Activated CD8-positive, alpha-beta memory T cell treated with anti-CD3 and anti-CD28 coated beads, Interleukin-2, amount 10 ng/mL, durations not matched to agents 7 days and 5 days (primary cell): ENCODE data around the gene GPD2. TPM values are rescaled to one million over a fixed set of nuclear protein-coding genes. Genes with fewer than 3 reads are reported as not detected.
A peak's percentile ranks its signal among the peaks of the same experiment; 100 is the strongest.

ENCODE experiments used
- ATAC-seq: fragments of 150-1000 bp; cut with Tn5 transposase; one replicate; pipeline ENCODE4 v1.10.0; 2021; ENCODE audit warnings: moderate library complexity
- CTCF ChIA-PET: fragments of 350-600 bp; sonication (Branson Sonifier 250); formaldehyde crosslinking; loops from one replicate; lab custom pipeline; 2021; ENCODE audit warnings: antibody characterized with exemption; lab: Charles Lee
- DNase-seq: peaks from one replicate; pipeline ENCODE4 v3.0.0-alpha.2; 2020
- H3K27ac Mint-ChIP-seq: one replicate; pipeline ENCODE4 v1.8.0; 2021; ENCODE audit warnings: mild to moderate bottlenecking, mixed read lengths
- H3K27me3 Mint-ChIP-seq: one replicate; pipeline ENCODE4 v1.8.0; 2021; ENCODE audit warnings: mixed read lengths
- H3K36me3 Mint-ChIP-seq: one replicate; pipeline ENCODE4 v1.8.0; 2021; ENCODE audit warnings: mild to moderate bottlenecking, mixed read lengths
- H3K4me1 Mint-ChIP-seq: one replicate; pipeline ENCODE4 v1.8.0; 2021; ENCODE audit warnings: mixed read lengths
- H3K4me3 Mint-ChIP-seq: one replicate; pipeline ENCODE4 v1.8.0; 2021; ENCODE audit warnings: mild to moderate bottlenecking, moderate library complexity, mixed read lengths
- H3K9me3 Mint-ChIP-seq: one replicate; pipeline ENCODE4 v1.8.0; 2022; ENCODE audit warnings: low read depth, mixed read lengths
- total RNA-seq, 2 experiments: library from RNA; stranded (reverse); gene quantifications; one replicate each; pipeline ENCODE4 v1.2.3, GENCODE V29; 2021

The GPD2 gene
- total RNA-seq, result 10 to 100 TPM; 23.6 to 26.1 TPM

- Mint-ChIP-seq H3K4me3 (peak within 1 kb of the TSS; percentile 89), H3K27me3 (no peaks in the 10 kb centered on the region)
- CTCF ChIA-PET, result interaction anchor here (1.0 to 2.3 kb wide), 2 partner anchors 8 to 101 kb away, joined by 5 to 6 read pairs; no protein-coding TSS in a partner anchor
Measured at GRCh38 chr2:156435718-156436496, at the start of gene GPD2. GPD2 (plus strand) TSS chr2:156436379; CDS start chr2:156476106, 39,727 bp downstream.

GRCh38 chr2:156394033-156394741 lies 42.0 kb upstream of the GPD2 start:
- DNase-seq (no peak), ATAC-seq (no peak)
- Mint-ChIP-seq H3K4me3 (no peak overlapping the region), H3K27ac (no peak overlapping the region), H3K4me1 (peaks cover 15% of the 10 kb centered on the region), H3K27me3 (no peaks in the 10 kb centered on the region), H3K36me3 (no peaks in the 10 kb centered on the region), H3K9me3 (no peaks in the 10 kb centered on the region)
- CTCF ChIA-PET, result no interaction called here

More at GRCh38 chr2:156435718-156436496, at the start of gene GPD2:
- peak; percentile 88 for ATAC-seq
- Mint-ChIP-seq H3K4me1 (peaks cover 43% of the 10 kb centered on the region), H3K36me3 (peaks cover 18% of the 10 kb centered on the region), H3K9me3 (peaks cover 2% of the 10 kb centered on the region), H3K27ac (peak within 1 kb of the TSS; percentile 88)
- peak; percentile 67 for DNase-seq

DNA sequence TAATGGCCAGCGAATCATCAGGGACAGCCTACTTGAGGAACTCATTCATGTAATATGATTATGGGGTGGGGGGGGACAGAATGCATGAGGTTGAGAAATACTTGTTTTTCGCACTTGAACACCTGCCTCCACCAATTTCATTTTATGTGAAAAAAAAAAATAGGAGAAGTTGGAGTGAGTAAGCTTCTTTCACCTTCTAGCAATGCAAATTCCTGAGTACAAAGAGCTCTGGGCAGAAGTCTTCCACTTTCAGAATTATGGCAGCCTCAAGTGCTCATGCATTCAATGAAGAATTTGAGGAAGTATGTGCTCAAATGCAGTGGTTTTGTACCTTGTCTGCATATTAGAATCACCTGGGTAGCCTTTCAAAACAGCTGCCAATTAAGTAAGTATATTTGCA lies 40.1 kb upstream of the GPD2 start:
- CTCF ChIA-PET, result no interaction called here
- ATAC-seq (no peak), DNase-seq (no peak)
- H3K27ac Mint-ChIP-seq, result no peak overlapping the region
- H3K36me3 Mint-ChIP-seq, result peaks cover 3% of the 10 kb centered on the region
- no peaks in the 10 kb centered on the region for H3K9me3 Mint-ChIP-seq
- H3K4me1 Mint-ChIP-seq, result peaks cover 26% of the 10 kb centered on the region
- H3K4me3 Mint-ChIP-seq, result no peak overlapping the region
- no peaks in the 10 kb centered on the region for H3K27me3 Mint-ChIP-seq

DNA sequence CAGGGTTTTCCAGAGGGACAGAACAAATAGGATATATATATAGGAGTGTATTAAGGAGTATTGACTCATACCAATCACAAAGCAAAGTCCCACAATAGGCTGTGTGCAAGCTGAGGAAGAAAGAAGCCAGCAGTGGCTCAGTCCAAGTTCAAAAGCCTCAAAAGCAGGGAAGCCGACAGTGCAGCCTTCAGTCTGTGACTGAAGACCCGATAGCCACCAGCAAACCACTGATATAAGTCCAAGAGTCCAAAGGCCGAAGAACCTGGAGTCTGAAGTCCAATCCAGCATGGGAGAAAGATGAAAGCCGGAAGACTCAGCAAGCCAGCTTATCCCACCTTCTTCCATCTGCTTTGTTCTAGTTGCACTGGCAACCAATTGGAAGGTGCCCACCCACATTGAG lies 39.0 kb upstream of the GPD2 start:
- Mint-ChIP-seq H3K4me1 (peaks cover 31% of the 10 kb centered on the region), H3K4me3 (no peak overlapping the region), H3K27ac (no peak overlapping the region), H3K9me3 (no peaks in the 10 kb centered on the region), H3K27me3 (no peaks in the 10 kb centered on the region), H3K36me3 (peaks cover 3% of the 10 kb centered on the region)
- ATAC-seq (no peak), DNase-seq (no peak)
- CTCF ChIA-PET, result no interaction called here

- ATAC-seq (no peak), DNase-seq (no peak)
- H3K4me1 Mint-ChIP-seq, result peaks cover 31% of the 10 kb centered on the region
- H3K36me3 Mint-ChIP-seq, result peaks cover 3% of the 10 kb centered on the region
- H3K9me3 Mint-ChIP-seq, result no peaks in the 10 kb centered on the region
- no peaks in the 10 kb centered on the region for H3K27me3 Mint-ChIP-seq
- CTCF ChIA-PET, result no interaction called here
- no peak overlapping the region for H3K27ac Mint-ChIP-seq
- H3K4me3 Mint-ChIP-seq, result no peak overlapping the region
Measured at GRCh38 chr2:156398176-156398575, 38.0 kb upstream of the GPD2 start.

- ATAC-seq (no peak), DNase-seq (peak; percentile 40)
- Mint-ChIP-seq H3K27me3 (no peaks in the 10 kb centered on the region), H3K9me3 (no peaks in the 10 kb centered on the region), H3K36me3 (peaks cover 3% of the 10 kb centered on the region), H3K4me1 (peaks cover 31% of the 10 kb centered on the region), H3K4me3 (peak overlapping the region; percentile 83), H3K27ac (peak overlapping the region; percentile 91)
- CTCF ChIA-PET, result interaction anchor here (0.6 to 2.1 kb wide), 9 partner anchors 14 to 190 kb away, joined by 3 to 18 read pairs (median 4); no protein-coding TSS in a partner anchor
Measured at GRCh38 chr2:156399224-156399949, 36.8 kb upstream of the GPD2 start.

DNA sequence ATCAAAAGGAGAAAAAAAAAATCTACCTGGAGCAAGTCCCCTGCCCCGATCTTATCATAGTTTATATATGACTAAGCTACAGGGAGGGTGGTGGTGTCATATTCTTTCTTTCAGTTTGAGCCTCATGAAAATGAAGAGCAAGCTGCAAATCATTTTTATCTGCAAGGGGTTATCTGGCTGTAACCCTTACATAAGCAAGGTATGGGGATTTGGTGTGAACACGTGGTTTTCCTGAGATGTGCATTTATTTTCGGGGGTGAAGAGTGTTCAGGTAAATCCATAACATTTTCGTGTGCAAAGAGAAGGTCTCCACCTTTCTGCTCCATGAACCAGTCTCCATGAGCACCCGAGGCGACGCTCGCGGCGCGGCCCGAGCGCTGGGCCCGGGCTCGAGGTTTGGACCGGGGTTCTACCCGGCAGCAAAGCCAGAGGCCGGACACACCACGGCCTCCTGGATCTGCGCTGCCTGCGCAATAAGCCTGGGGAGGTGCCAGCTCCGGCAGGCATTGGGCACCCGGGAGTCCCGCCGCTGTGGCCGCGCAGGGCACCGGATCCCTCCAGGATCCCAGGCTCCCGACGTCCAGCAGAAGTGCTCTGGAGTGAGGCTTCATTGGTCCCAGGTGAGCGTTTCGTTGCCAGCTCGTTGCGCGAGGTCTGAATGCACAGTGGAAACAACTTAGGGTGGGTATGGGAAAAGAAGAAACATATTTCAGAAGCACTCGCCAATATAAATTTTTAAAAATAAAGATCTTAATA lies 36.1 kb upstream of the GPD2 start:
- ATAC-seq (peak; percentile 62), DNase-seq (peak; percentile 43)
- Mint-ChIP-seq H3K27ac (peak overlapping the region; percentile 91), H3K4me3 (peak overlapping the region; percentile 83), H3K27me3 (no peaks in the 10 kb centered on the region), H3K9me3 (no peaks in the 10 kb centered on the region), H3K4me1 (peaks cover 31% of the 10 kb centered on the region), H3K36me3 (peaks cover 3% of the 10 kb centered on the region)
- CTCF ChIA-PET, result interaction anchor here (0.6 to 2.1 kb wide), 12 partner anchors 15 to 189 kb away, joined by 3 to 18 read pairs (median 4); partner anchors contain the start of gene NR4A2

GRCh38 chr2:156400706-156401678 lies 35.2 kb upstream of the GPD2 start:
- no peaks in the 10 kb centered on the region for H3K27me3 Mint-ChIP-seq
- ATAC-seq, result peak; percentile 79
- H3K27ac Mint-ChIP-seq, result peak overlapping the region; percentile 91
- peaks cover 31% of the 10 kb centered on the region for H3K4me1 Mint-ChIP-seq
- H3K36me3 Mint-ChIP-seq, result peaks cover 3% of the 10 kb centered on the region
- CTCF ChIA-PET, result interaction anchor here (0.9 to 2.1 kb wide), 11 partner anchors 16 to 188 kb away, joined by 3 to 18 read pairs (median 4); partner anchors contain the start of gene NR4A2
- DNase-seq, result peak; percentile 83
- no peaks in the 10 kb centered on the region for H3K9me3 Mint-ChIP-seq
- H3K4me3 Mint-ChIP-seq, result peak overlapping the region; percentile 83

GRCh38 chr2:156401861-156402260 lies 34.3 kb upstream of the GPD2 start:
- H3K9me3 Mint-ChIP-seq, result no peaks in the 10 kb centered on the region
- ATAC-seq (no peak), DNase-seq (no peak)
- H3K36me3 Mint-ChIP-seq, result peaks cover 3% of the 10 kb centered on the region
- CTCF ChIA-PET, result no interaction called here
- H3K4me3 Mint-ChIP-seq, result no peak overlapping the region
- H3K27ac Mint-ChIP-seq, result no peak overlapping the region
- no peaks in the 10 kb centered on the region for H3K27me3 Mint-ChIP-seq
- H3K4me1 Mint-ChIP-seq, result peaks cover 32% of the 10 kb centered on the region

DNA sequence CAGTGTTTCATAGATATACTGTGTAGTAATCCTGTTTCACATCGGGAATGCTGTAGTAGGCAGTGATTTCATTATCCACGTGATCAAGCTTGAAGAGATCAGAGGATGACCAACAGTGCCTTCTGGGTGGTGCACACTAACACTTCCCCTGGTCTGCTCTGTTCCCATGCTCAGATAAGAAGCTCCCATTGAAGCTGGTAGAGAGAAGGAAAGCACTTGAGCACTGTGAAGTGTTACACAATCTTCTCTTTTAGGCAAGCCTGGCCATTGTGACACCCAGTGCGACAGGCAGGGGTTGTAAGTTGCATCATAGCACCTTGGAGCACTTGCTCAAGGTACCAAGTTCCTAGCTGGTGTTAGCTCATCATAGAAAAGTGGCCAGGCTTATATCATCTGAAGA lies 30.6 kb upstream of the GPD2 start:
- no peaks in the 10 kb centered on the region for H3K9me3 Mint-ChIP-seq

GRCh38 chr2:156411835-156412234 lies 24.3 kb upstream of the GPD2 start:
- Mint-ChIP-seq H3K27me3 (peaks cover 15% of the 10 kb centered on the region), H3K4me3 (no peak overlapping the region), H3K27ac (no peak overlapping the region), H3K9me3 (no peaks in the 10 kb centered on the region), H3K36me3 (no peaks in the 10 kb centered on the region), H3K4me1 (no peaks in the 10 kb centered on the region)
- no peak for ATAC-seq
- CTCF ChIA-PET, result no interaction called here
- DNase-seq, result no peak

More for the DNA sequence above, 30.6 kb upstream of the GPD2 start:
- peaks cover 3% of the 10 kb centered on the region for H3K36me3 Mint-ChIP-seq
- peaks cover 8% of the 10 kb centered on the region for H3K27me3 Mint-ChIP-seq
- ATAC-seq, result no peak
- H3K4me1 Mint-ChIP-seq, result peaks cover 11% of the 10 kb centered on the region
- no peak overlapping the region for H3K4me3 Mint-ChIP-seq
- no peak overlapping the region for H3K27ac Mint-ChIP-seq
- CTCF ChIA-PET, result no interaction called here
- DNase-seq, result no peak

DNA sequence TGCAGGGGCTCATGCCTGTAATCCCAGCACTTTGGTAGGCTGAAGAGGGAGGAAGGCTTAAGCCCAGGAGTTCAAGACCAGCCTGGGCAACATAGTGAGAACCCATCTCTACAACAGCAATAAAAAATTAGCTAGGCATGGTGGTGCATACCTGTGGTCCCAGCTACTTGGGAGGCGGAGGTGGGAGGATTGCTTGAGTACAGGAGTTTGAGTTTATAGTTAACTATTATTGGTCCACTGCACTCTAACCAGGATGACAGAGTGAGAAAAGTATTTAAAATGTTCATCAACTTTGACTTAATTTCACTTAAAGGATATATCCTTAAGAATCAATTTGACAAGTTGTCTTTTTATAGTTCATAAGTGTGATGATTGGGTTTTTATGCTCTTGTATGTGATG lies 14.3 kb upstream of the GPD2 start:
- CTCF ChIA-PET, result interaction anchor here (1.2 kb wide), 1 partner anchor 16 kb away, joined by 4 read pairs; no protein-coding TSS in a partner anchor
- Mint-ChIP-seq H3K9me3 (peaks cover 2% of the 10 kb centered on the region), H3K4me1 (no peaks in the 10 kb centered on the region), H3K27ac (no peak overlapping the region), H3K36me3 (peaks cover 2% of the 10 kb centered on the region), H3K27me3 (peaks cover 9% of the 10 kb centered on the region), H3K4me3 (no peak overlapping the region)
- ATAC-seq, result no peak
- DNase-seq, result no peak
